SH-SY5Y (cell line): ENCODE data around the gene MT1X.

ENCODE experiments used
- GATA2 ChIP-seq: IDR thresholded peaks from 2 replicates; pipeline ENCODE4 v1.6.1; 2011; ENCODE audit warnings: mild to moderate bottlenecking, low read depth, low read length
- GATA3 ChIP-seq: IDR thresholded peaks from 2 replicates; pipeline ENCODE4 v1.6.1; 2011; ENCODE audit warnings: low read depth, mild to moderate bottlenecking, low read length, moderate library complexity

GRCh38 chr16:56637814-56638750 lies 44.2 kb upstream of the MT1X start, which contains the start of gene MT1A:
- TF ChIP-seq GATA2 (no peak), GATA3 (no peak)
